Retinal pigment epithelial cell (primary cell): Measurements from ENCODE around the gene CEP170.

Source experiments
- DNase-seq: peaks from one replicate; pipeline ENCODE4 v3.0.0-alpha.2; 2010; ENCODE audit warnings: low read depth
- H3K4me3 ChIP-seq: 2 replicates; pipeline ENCODE4 v1.5.1; 2011; ENCODE audit warnings: mild to moderate bottlenecking, low read length, control low read depth, moderate library complexity
- TF ChIP-seq, protein P1 (sequence below): conservative IDR thresholded peaks from 2 replicates; pipeline ENCODE4 v1.5.1; 2011; ENCODE audit warnings: low read depth, low read length, control low read depth, inconsistent platforms

The CEP170 gene

DNA sequence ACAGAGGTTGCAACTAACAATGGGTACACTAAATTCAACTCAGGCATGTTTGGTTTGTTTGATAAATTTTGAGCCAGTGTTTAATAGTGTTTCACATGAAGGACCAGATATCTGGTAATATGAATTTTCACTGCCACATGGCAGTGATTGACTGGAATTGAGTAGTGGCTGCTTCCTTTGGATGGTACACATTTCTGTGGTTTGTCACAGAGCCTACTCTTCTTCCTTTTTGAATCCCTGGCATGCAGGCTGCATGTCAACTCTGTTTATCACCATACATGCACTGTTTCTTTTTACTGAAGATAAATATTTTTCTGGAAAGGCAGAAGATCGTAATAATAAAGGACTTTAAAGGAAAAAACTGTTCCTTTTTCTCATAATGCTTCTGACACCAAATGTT is 36.2 kb upstream of the CEP170 start:
- no peak for DNase-seq
- TF ChIP-seq, protein P1, sequence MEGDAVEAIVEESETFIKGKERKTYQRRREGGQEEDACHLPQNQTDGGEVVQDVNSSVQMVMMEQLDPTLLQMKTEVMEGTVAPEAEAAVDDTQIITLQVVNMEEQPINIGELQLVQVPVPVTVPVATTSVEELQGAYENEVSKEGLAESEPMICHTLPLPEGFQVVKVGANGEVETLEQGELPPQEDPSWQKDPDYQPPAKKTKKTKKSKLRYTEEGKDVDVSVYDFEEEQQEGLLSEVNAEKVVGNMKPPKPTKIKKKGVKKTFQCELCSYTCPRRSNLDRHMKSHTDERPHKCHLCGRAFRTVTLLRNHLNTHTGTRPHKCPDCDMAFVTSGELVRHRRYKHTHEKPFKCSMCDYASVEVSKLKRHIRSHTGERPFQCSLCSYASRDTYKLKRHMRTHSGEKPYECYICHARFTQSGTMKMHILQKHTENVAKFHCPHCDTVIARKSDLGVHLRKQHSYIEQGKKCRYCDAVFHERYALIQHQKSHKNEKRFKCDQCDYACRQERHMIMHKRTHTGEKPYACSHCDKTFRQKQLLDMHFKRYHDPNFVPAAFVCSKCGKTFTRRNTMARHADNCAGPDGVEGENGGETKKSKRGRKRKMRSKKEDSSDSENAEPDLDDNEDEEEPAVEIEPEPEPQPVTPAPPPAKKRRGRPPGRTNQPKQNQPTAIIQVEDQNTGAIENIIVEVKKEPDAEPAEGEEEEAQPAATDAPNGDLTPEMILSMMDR, result no peak
- H3K4me3 ChIP-seq, result no peak overlapping the region

DNA sequence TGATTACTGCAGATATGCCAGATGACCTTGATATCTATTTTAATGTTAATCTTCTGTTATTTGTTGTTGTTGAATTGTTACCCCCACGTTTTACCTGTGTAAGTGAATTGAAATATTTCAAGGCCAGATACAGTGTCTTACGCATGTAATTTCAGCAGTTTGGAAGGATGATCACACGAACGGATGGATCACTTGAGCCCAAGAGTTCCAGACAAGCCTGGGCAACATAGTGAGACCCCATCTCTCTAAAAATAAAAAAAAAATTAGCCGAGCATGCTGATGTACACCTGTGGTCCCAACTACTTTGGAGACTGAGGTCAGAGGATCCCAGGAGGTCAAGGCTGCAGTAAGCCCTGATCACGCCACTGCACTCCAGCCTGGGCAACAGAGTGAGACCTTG is 33.0 kb upstream of the CEP170 start:
- TF ChIP-seq, protein P1, result no peak
- DNase-seq, result no peak
- no peak overlapping the region for H3K4me3 ChIP-seq

- TF ChIP-seq, protein P1, result no peak
- no peak overlapping the region for H3K4me3 ChIP-seq
- peak; percentile 77 for DNase-seq
Measured at GRCh38 chr1:243287652-243288051, 32.6 kb upstream of the CEP170 start.

GRCh38 chr1:243287123-243287460 is 32.0 kb upstream of the CEP170 start:
- TF ChIP-seq, protein P1, result no peak
- H3K4me3 ChIP-seq, result no peak overlapping the region
- DNase-seq, result no peak

DNA sequence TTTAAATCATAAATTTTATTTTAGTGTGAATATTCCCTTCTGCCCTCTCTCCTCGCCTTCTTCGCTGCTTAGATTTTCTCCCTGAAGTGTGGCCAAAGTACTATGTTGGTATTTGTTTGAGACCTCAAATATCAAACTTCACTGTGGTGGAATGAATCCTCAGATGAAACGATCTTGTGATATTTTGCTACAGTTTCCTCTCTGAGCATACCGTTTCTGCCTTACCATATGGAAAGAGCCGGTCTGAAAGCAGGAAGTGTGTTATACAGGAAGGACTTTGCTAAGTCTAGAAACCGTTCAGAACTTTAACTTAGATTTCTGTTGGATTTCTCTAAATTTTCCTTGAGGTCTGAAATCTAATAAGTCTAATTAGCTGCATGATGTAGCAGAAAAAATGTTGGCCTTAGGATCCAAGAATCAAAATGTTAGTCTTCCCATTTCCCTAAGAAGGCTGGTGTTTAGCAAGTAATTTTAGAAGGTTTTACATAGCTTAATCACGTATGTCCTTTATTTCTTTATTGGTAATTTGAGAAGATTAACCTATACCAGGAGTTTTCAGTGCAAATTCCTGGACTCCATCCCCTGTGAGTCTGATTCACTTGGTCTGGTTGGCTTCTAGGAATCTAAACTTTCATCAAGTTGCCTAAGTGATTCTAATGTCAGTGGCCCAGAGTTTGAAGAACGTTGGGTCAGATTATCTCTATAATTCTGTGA is 31.5 kb upstream of the CEP170 start:
- H3K4me3 ChIP-seq, result no peak overlapping the region
- peak; percentile 66 for DNase-seq
- TF ChIP-seq, protein P1, result no peak

DNA sequence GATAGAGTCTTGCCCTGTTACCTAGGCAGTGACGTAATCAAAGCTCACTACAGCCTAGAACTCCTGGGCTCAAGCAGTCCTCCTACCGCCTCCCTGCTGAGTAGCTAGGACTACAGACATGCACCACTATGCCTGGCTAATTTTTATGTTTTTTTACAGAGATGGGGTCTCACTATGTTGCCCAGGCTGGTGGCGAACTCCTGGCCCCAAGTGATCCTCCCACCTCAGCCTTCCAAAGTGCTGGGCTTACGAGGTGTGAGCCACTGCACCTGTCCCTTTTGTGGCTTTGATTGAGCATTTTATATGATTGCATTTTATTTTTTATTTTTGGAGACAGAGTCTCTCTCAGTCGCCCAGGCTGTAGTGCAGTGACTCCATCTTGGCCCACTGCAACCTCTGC is 26.6 kb upstream of the CEP170 start:
- DNase-seq, result no peak
- TF ChIP-seq, protein P1, result no peak
- no peak overlapping the region for H3K4me3 ChIP-seq

- TF ChIP-seq, protein P1, result no peak
Measured at GRCh38 chr1:243280571-243281129, 25.6 kb upstream of the CEP170 start.

More at GRCh38 chr1:243280571-243281129, 25.6 kb upstream of the CEP170 start:
- H3K4me3 ChIP-seq, result no peak overlapping the region
- DNase-seq, result no peak
